OCI-LY3 (cell line): ENCODE measurements around the gene TPM4.

Experiments used
- H2AFZ ChIP-seq: fragments of 200-600, 300-600 bp; shearing (Covaris generic); 2 replicates; pipeline ENCODE4 v1.6.0; 2014; ENCODE audit warnings: antibody characterized with exemption, low read depth, low read length
- H3K27ac ChIP-seq: fragments of 200-600, 300-600 bp; sonication (generic); 2 replicates; pipeline ENCODE4 v1.5.1; 2014; ENCODE audit warnings: mild to moderate bottlenecking, low read length, moderate library complexity, mixed read lengths
- H3K27me3 ChIP-seq: fragments of 200-600, 300-600 bp; sonication (generic); 2 replicates; pipeline ENCODE4 v1.6.1; 2014; ENCODE audit warnings: low read depth, low read length, mixed read lengths
- H3K36me3 ChIP-seq: fragments of 200-600, 300-600 bp; sonication (generic); replicated peaks from 2 replicates; pipeline ENCODE3; 2014; ENCODE audit warnings: low read depth, low read length, mixed read lengths
- H3K4me1 ChIP-seq: fragments of 300-600, 200-600 bp; sonication (generic); 2 replicates; pipeline ENCODE4 v1.6.1; 2014; ENCODE audit warnings: low read length, mixed read lengths
- H3K4me2 ChIP-seq: fragments of 200-600, 300-600 bp; sonication (generic); 2 replicates; pipeline ENCODE4 v1.6.1; 2014; ENCODE audit warnings: low read length, mixed read lengths
- H3K4me3 ChIP-seq: fragments of 300-600, 200-600 bp; sonication (generic); 2 replicates; pipeline ENCODE4 v1.5.1; 2014; ENCODE audit warnings: antibody characterized with exemption, mild to moderate bottlenecking, low read length, moderate library complexity
- H3K79me2 ChIP-seq: fragments of 300-600, 200-600 bp; shearing (Covaris generic); 2 replicates; pipeline ENCODE4 v1.6.1; 2014; ENCODE audit warnings: mild to moderate bottlenecking, low read length, mixed read lengths
- H3K9ac ChIP-seq: fragments of 300-600, 200-600 bp; shearing (Covaris generic); 2 replicates; pipeline ENCODE4 v1.6.0; 2014; ENCODE audit warnings: mild to moderate bottlenecking, low read length, moderate library complexity
- H3K9me3 ChIP-seq: fragments of 200-600, 300-600 bp; shearing (Covaris generic); 2 replicates; pipeline ENCODE4 v1.6.1; 2014; ENCODE audit warnings: low read length, mixed read lengths; ENCODE audit not compliant: insufficient read depth
- H4K20me1 ChIP-seq: fragments of 200-600, 300-600 bp; sonication (generic); 2 replicates; pipeline ENCODE4 v1.6.1; 2016; ENCODE audit warnings: low read length, mixed read lengths; ENCODE audit not compliant: insufficient read depth
- CTCF ChIP-seq: fragments of 200-600, 300-600 bp; sonication (generic); IDR thresholded peaks from 2 replicates; pipeline ENCODE4 v1.5.1; 2014; ENCODE audit warnings: antibody characterized with exemption, low read length, low read depth
- EZH2phosphoT487 ChIP-seq: fragments of 200-600 bp; shearing (Covaris generic); IDR thresholded peaks from 2 replicates; pipeline ENCODE4 v1.6.1; 2018; ENCODE audit warnings: antibody characterized with exemption, mixed run types, low read depth

TPM4 gene

GRCh38 chr19:16121967-16122366, 45.7 kb downstream of the TPM4 start:
- no peak overlapping the region for H3K9ac ChIP-seq
- no peaks in the 10 kb centered on the region for H3K27me3 ChIP-seq
- H3K4me2 ChIP-seq = no peak overlapping the region
- no peaks in the 10 kb centered on the region for H3K9me3 ChIP-seq
- no peaks in the 10 kb centered on the region for H4K20me1 ChIP-seq
- peak overlapping the region; percentile 98; the same call in 1 of the 2 replicates for H3K27ac ChIP-seq
- TF ChIP-seq CTCF = no peak
- TF ChIP-seq EZH2phosphoT487 = no peak
- H3K79me2 ChIP-seq = peaks cover 64% of the 10 kb centered on the region
- no peak overlapping the region for H2AFZ ChIP-seq
- H3K4me3 ChIP-seq = no peak overlapping the region
- H3K36me3 ChIP-seq = peaks cover 76% of the 10 kb centered on the region
- H3K4me1 ChIP-seq = peaks cover 43% of the 10 kb centered on the region

- H3K27ac ChIP-seq = no peak overlapping the region
- H4K20me1 ChIP-seq = no peaks in the 10 kb centered on the region
- peaks cover 16% of the 10 kb centered on the region for H3K4me1 ChIP-seq
- no peak overlapping the region for H3K4me3 ChIP-seq
- peaks cover 55% of the 10 kb centered on the region for H3K79me2 ChIP-seq
- no peak overlapping the region for H2AFZ ChIP-seq
- TF ChIP-seq EZH2phosphoT487 = no peak
- no peak for TF ChIP-seq CTCF
- no peaks in the 10 kb centered on the region for H3K27me3 ChIP-seq
- H3K4me2 ChIP-seq = no peak overlapping the region
- H3K9me3 ChIP-seq = no peaks in the 10 kb centered on the region
- H3K9ac ChIP-seq = no peak overlapping the region
- H3K36me3 ChIP-seq = peaks cover 91% of the 10 kb centered on the region
Measured at GRCh38 chr19:16124953-16125352, 48.7 kb downstream of the TPM4 start.

- Histone ChIP-seq H3K27me3 (no peaks in the 10 kb centered on the region), H3K4me2 (no peak overlapping the region), H4K20me1 (no peaks in the 10 kb centered on the region), H2AFZ (no peak overlapping the region), H3K9me3 (no peaks in the 10 kb centered on the region), H3K4me3 (no peak overlapping the region), H3K4me1 (peaks cover 6% of the 10 kb centered on the region), H3K79me2 (peaks cover 50% of the 10 kb centered on the region), H3K36me3 (peaks cover 92% of the 10 kb centered on the region), H3K27ac (no peak overlapping the region), H3K9ac (no peak overlapping the region)
- no peak for TF ChIP-seq EZH2phosphoT487
- no peak for TF ChIP-seq CTCF
Measured at GRCh38 chr19:16125737-16126495, 49.6 kb downstream of the TPM4 start.

- Histone ChIP-seq H3K27ac (no peak overlapping the region), H2AFZ (no peak overlapping the region), H3K27me3 (no peaks in the 10 kb centered on the region), H3K9me3 (no peaks in the 10 kb centered on the region), H4K20me1 (no peaks in the 10 kb centered on the region), H3K4me1 (no peaks in the 10 kb centered on the region), H3K4me2 (no peak overlapping the region), H3K79me2 (peaks cover 48% of the 10 kb centered on the region), H3K36me3 (peaks cover 92% of the 10 kb centered on the region), H3K9ac (no peak overlapping the region), H3K4me3 (no peak overlapping the region)
- TF ChIP-seq EZH2phosphoT487 (no peak), CTCF (no peak)
Measured at GRCh38 chr19:16127080-16127479, 50.8 kb downstream of the TPM4 start.
